ENCODE measurements around the gene PRDX6.

- no peak for TF ChIP-seq CTCF (IDR thresholded peaks at IDR 0.05)
- TF ChIP-seq POLR2AphosphoS5 (IDR thresholded peaks at IDR 0.05) = no peak
These were observed 22.1 kb upstream of the PRDX6 start for GRCh38 chr1:173454966-173455524.
